ENCODE data around the gene ATP8B1. TPM values are rescaled to one million over a fixed set of nuclear protein-coding genes. Genes with fewer than 3 reads are reported as not detected.

The ATP8B1 gene
- total RNA-seq, 1 experiment from 2014 or later, result 15.9 TPM

GRCh38 chr18:57659460-57660102 lies 143.5 kb downstream of the ATP8B1 start:
- peaks cover 4 to 7% of the 10 kb centered on the region in 2 experiments; a peak in 1 of 4 replicates for H3K9me3 ChIP-seq (ENCODE audit: control insufficient read depth in 1 of 2, insufficient read depth in 1 of 2, low read depth in 1 of 2, low read length in 2 of 2)
- CTCF ChIA-PET, result no interaction called here
- no TSS peak for BruUV-seq (replicated peaks)
- RAD21 ChIA-PET (ENCODE audit: low non-redundant PET in 1 of 2, low total read pairs in 2 of 2, uncharacterized antibody in 2 of 2, unreplicated experiment in 2 of 2), result no interaction called here
- ATAC-seq (no peak), DNase-seq (ENCODE audit: low read depth, low spot score) (no peak)
- no peak overlapping the region for H3K4me3 ChIP-seq (replicated peaks in 1 of 2; ENCODE audit: low read depth in 1 of 2, low read length in 2 of 2)
- H3K79me2 ChIP-seq (ENCODE audit: insufficient read depth, low read length), result peaks cover 4% of the 10 kb centered on the region; the same call in 1 of the 2 replicates
- POLR2A ChIA-PET, result no interaction called here
- H2AFZ ChIP-seq (ENCODE audit: low read depth, low read length, poor library complexity, severe bottlenecking), result no peak overlapping the region
- no peaks in the 10 kb centered on the region for H3K9me2 ChIP-seq (ENCODE audit: insufficient read depth)
- no peaks in the 10 kb centered on the region for H4K20me1 ChIP-seq (ENCODE audit: insufficient read depth)
- peaks cover 0 to 12% of the 10 kb centered on the region in 2 experiments; a peak in 1 of 4 replicates for H3K36me3 ChIP-seq (ENCODE audit: control insufficient read depth in 1 of 2, insufficient read depth in 2 of 2, low read length in 2 of 2)
- intact Hi-C loops (cut with micrococcal nuclease), result no loop called here
- TF ChIP-seq POLR2A (IDR thresholded peaks at IDR 0.05; ENCODE audit: borderline replicate concordance, extremely low read depth, insufficient read depth, insufficient read length), result no peak
- H3K27me3 ChIP-seq (ENCODE audit: insufficient read depth, low read length), result no peaks in the 10 kb centered on the region
- no peak overlapping the region for H3K27ac ChIP-seq (ENCODE audit: low read depth, low read length)
- no peaks in the 10 kb centered on the region; a peak in 1 of 4 replicates for H3K4me1 ChIP-seq (ENCODE audit: control insufficient read depth in 1 of 2, insufficient read depth in 2 of 2, low read length in 2 of 2)
- no peak overlapping the region for H3K9ac ChIP-seq (ENCODE audit: low read length)
- no peak overlapping the region for H3K4me2 ChIP-seq (ENCODE audit: low read length)

- Histone ChIP-seq H3K27me3 (ENCODE audit: insufficient read depth, low read length) (no peaks in the 10 kb centered on the region), H3K36me3 (ENCODE audit: control insufficient read depth in 1 of 2, insufficient read depth in 2 of 2, low read length in 2 of 2) (peaks cover 0 to 12% of the 10 kb centered on the region in 2 experiments; a peak in 1 of 4 replicates), H3K4me1 (ENCODE audit: control insufficient read depth in 1 of 2, insufficient read depth in 2 of 2, low read length in 2 of 2) (no peaks in the 10 kb centered on the region; a peak in 1 of 4 replicates), H2AFZ (ENCODE audit: low read depth, low read length, poor library complexity, severe bottlenecking) (no peak overlapping the region), H3K4me2 (ENCODE audit: low read length) (no peak overlapping the region), H3K9me3 (ENCODE audit: control insufficient read depth in 1 of 2, insufficient read depth in 1 of 2, low read depth in 1 of 2, low read length in 2 of 2) (peaks cover 4 to 7% of the 10 kb centered on the region in 2 experiments; a peak in 1 of 4 replicates), H4K20me1 (ENCODE audit: insufficient read depth) (no peaks in the 10 kb centered on the region), H3K9me2 (ENCODE audit: insufficient read depth) (no peaks in the 10 kb centered on the region), H3K27ac (ENCODE audit: low read depth, low read length) (no peak overlapping the region), H3K79me2 (ENCODE audit: insufficient read depth, low read length) (peaks cover 4% of the 10 kb centered on the region; the same call in 1 of the 2 replicates), H3K9ac (ENCODE audit: low read length) (no peak overlapping the region), H3K4me3 (replicated peaks in 1 of 2; ENCODE audit: low read depth in 1 of 2, low read length in 2 of 2) (no peak overlapping the region)
- no TSS peak for BruUV-seq (replicated peaks)
- CTCF ChIA-PET, result no interaction called here
- POLR2A ChIA-PET, result no interaction called here
- no peak for TF ChIP-seq ZNF274 (IDR thresholded peaks at IDR 0.05; ENCODE audit: low read depth, low read length)
- no peak for TF ChIP-seq ZFX (IDR thresholded peaks at IDR 0.05)
- TF ChIP-seq FOSL1 (IDR thresholded peaks at IDR 0.05; ENCODE audit: low read depth), result no peak
- TF ChIP-seq YY1 (IDR thresholded peaks at IDR 0.05; ENCODE audit: extremely low read depth, insufficient replicate concordance, low read depth, low read length), result no peak
- TF ChIP-seq REST (IDR thresholded peaks at IDR 0.05; ENCODE audit: low read depth), result no peak
- no peak for TF ChIP-seq EZH2 (IDR thresholded peaks at IDR 0.05)
- no peak for TF ChIP-seq ATF3 (IDR thresholded peaks at IDR 0.05)
- no peak for TF ChIP-seq POLR2AphosphoS5 (IDR thresholded peaks at IDR 0.05; ENCODE audit: low read depth, low read length)
- TF ChIP-seq EGR1 (IDR thresholded peaks at IDR 0.05; ENCODE audit: low read depth), result no peak
- TF ChIP-seq MAX (IDR thresholded peaks at IDR 0.05), result no peak
- no peak for TF ChIP-seq RAD21 (IDR thresholded peaks at IDR 0.05; ENCODE audit: low read depth)
- TF ChIP-seq EZH2phosphoT487 (IDR thresholded peaks at IDR 0.05; ENCODE audit: borderline replicate concordance), result no peak
- no peak for TF ChIP-seq SRF (IDR thresholded peaks at IDR 0.05; ENCODE audit: low read depth)
- DNase-seq (ENCODE audit: low read depth, low spot score), result no peak
- intact Hi-C loops (cut with micrococcal nuclease), result no loop called here
- no peak for ATAC-seq
- RAD21 ChIA-PET (ENCODE audit: low non-redundant PET in 1 of 2, low total read pairs in 2 of 2, uncharacterized antibody in 2 of 2, unreplicated experiment in 2 of 2), result no interaction called here
Measured at GRCh38 chr18:57657542-57657941, 145.6 kb downstream of the ATP8B1 start.

Measured in HCT116 (cell line).